Testis (tissue), 2 donors: ENCODE results near the gene SPATA1.

ENCODE experiments used
- CTCF ChIP-seq, 3 experiments: fragments of 450-650 bp in 2 of 3; fragments of 200-600 bp in 1 of 3; sonication (generic) in 1 of 3; IDR thresholded peaks; one replicate each; pipeline ENCODE4 v1.5.1; 2016 to 2019; ENCODE audit warnings: antibody characterized with exemption in 3 of 3, mild to moderate bottlenecking in 2 of 3, moderate library complexity in 1 of 3
- POLR2A ChIP-seq: fragments of 450-650 bp; IDR thresholded peaks from one replicate; pipeline ENCODE4 v1.6.1; 2017; ENCODE audit warnings: antibody characterized with exemption, mild to moderate bottlenecking, moderate library complexity

- TF ChIP-seq CTCF (IDR thresholded peaks at IDR 0.05), result no peak
- no peak for TF ChIP-seq POLR2A
Measured at GRCh38 chr1:84613026-84613425, 106.8 kb downstream of the SPATA1 start.
